Measurements from ENCODE around the gene ANK2. TPM values are rescaled to one million over a fixed set of nuclear protein-coding genes. Genes with fewer than 3 reads are reported as not detected.

Gene ANK2
- total RNA-seq, 2 donors from 2014 or later = 1.1 TPM; not detected in 1

DNA sequence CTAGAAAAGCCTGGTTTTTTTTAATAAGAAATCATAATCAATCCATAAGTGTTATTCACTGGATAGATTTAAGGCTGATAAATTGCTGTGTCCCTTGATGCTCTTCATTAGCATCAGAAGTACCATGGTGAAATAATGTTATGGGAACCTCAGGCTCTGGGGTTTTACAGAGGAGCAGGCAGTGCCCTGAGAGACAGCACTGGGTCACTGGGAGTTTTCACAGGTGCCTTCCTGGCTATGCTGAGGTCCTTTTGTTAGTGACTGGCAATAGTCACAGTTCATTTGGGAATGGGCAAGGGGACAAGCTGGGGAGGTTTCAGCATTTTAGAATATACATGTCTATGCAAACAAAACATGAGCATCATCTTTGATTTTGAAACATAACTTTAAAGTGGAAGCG, 38.6 kb downstream of the ANK2 start:
- H3K4me3 Mint-ChIP-seq = no peak overlapping the region
- ATAC-seq (no peak), DNase-seq (ENCODE audit: low spot score) (no peak)
- no peak overlapping the region for H3K27ac Mint-ChIP-seq
- no peaks in the 10 kb centered on the region for H3K4me1 Mint-ChIP-seq (ENCODE audit: low read depth in 2 of 2)
- no peaks in the 10 kb centered on the region for H3K9me3 Mint-ChIP-seq
- H3K36me3 Mint-ChIP-seq = no peaks in the 10 kb centered on the region
- no peaks in the 10 kb centered on the region for H3K27me3 Mint-ChIP-seq

GRCh38 chr4:113090954-113091353, 41.5 kb downstream of the ANK2 start:
- Mint-ChIP-seq H3K9me3 (no peaks in the 10 kb centered on the region), H3K4me1 (ENCODE audit: low read depth in 2 of 2) (no peaks in the 10 kb centered on the region), H3K36me3 (no peaks in the 10 kb centered on the region), H3K4me3 (no peak overlapping the region), H3K27me3 (no peaks in the 10 kb centered on the region), H3K27ac (no peak overlapping the region)
- DNase-seq (ENCODE audit: low spot score) (no peak), ATAC-seq (no peak)

DNA sequence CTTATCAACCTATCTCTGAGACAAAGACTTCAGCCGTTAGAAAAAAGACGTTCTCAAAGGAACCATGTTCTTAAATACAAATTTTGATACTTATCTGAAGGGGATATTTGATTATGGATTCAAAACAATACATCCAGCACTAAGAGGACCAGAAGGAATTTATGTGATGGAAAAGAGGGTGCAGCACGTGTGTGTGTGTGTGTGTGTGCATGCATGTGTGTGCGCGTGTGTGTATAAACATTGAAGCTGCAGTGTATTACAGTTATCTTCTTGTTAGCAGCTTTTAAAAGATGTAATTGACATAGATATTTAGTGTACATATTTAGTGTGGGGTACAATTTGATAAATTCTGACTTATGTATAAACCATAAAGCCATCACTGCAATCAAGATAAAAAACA, 44.9 kb downstream of the ANK2 start:
- H3K27me3 Mint-ChIP-seq = no peaks in the 10 kb centered on the region
- no peaks in the 10 kb centered on the region for H3K9me3 Mint-ChIP-seq
- ATAC-seq (no peak), DNase-seq (ENCODE audit: low spot score) (no peak)
- H3K4me3 Mint-ChIP-seq = no peak overlapping the region
- H3K36me3 Mint-ChIP-seq = no peaks in the 10 kb centered on the region
- no peaks in the 10 kb centered on the region for H3K4me1 Mint-ChIP-seq (ENCODE audit: low read depth in 2 of 2)
- no peak overlapping the region for H3K27ac Mint-ChIP-seq

DNA sequence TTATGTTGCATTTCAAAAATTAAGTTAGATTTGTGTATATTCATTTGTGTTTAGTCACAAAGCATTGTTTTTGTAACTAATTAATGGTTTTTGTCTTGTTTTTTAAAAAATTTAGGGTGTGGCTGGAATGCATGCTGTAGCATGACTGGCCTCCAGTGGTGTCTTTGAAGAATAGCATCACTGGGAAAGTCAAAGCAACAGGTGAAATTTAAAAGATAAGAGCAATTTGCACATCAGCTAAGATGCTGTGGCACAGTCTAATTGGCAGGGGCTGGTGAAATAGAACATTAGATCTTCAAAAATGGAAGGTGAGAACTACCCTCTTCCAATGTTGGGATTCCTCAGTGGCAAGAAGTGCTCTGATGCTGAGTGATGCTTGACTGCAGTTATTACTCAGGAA, 45.3 kb downstream of the ANK2 start:
- Mint-ChIP-seq H3K9me3 (peaks cover 3% of the 10 kb centered on the region), H3K4me3 (no peak overlapping the region), H3K36me3 (no peaks in the 10 kb centered on the region), H3K27me3 (no peaks in the 10 kb centered on the region), H3K4me1 (ENCODE audit: low read depth in 2 of 2) (no peaks in the 10 kb centered on the region), H3K27ac (no peak overlapping the region)
- ATAC-seq = no peak
- DNase-seq (ENCODE audit: low spot score) = no peak

DNA sequence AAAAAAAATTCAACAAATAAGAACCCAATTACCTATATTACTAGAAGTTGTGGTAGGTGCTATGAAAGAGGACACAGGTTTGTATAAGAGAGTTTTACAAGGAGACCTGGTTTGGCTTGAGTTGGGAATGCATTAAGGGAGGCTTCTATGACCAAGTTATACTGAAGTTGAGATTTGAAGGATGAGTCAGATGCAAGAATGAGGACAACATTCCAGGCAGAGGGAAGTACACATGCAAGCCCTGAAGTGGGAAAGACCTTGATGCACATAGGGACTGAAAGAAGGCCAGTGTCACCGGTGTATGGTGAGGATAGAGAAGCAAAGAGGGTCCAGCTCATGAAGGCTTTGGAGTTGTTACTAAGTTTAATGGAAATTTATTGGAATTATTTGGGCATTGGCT, 52.2 kb downstream of the ANK2 start:
- DNase-seq (ENCODE audit: low spot score) = no peak
- H3K27ac Mint-ChIP-seq = no peak overlapping the region
- H3K36me3 Mint-ChIP-seq = no peaks in the 10 kb centered on the region

DNA sequence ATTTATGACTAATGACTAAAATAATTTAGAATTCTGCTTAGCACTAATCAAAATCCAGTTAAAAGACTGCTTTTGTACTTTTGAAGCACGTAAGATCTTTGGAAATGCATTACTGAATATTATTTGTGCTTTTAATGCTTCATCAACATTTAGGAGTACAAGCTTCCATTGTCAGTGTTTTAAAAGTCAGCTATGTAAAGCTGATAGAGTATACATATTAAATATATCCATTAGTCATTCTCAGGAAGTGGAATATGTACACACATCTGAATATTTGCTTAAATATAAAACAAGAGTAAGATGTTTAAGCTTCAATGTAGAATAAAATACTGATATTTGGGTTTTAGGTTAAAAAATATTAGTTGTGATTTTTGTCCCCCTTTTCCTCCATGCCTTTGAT, 54.1 kb downstream of the ANK2 start:
- no peak overlapping the region for H3K27ac Mint-ChIP-seq
- ATAC-seq = no peak

More for the DNA sequence above, 52.2 kb downstream of the ANK2 start:
- Mint-ChIP-seq H3K9me3 (peaks cover 3% of the 10 kb centered on the region), H3K4me1 (ENCODE audit: low read depth in 2 of 2) (no peaks in the 10 kb centered on the region), H3K27me3 (peaks cover 0 to 8% of the 10 kb centered on the region in 2 donors), H3K4me3 (no peak overlapping the region)
- ATAC-seq = no peak

GRCh38 chr4:113106108-113106507, 56.7 kb downstream of the ANK2 start:
- no peak overlapping the region for H3K4me3 Mint-ChIP-seq
- DNase-seq (ENCODE audit: low spot score) (no peak), ATAC-seq (no peak)
- H3K27ac Mint-ChIP-seq = no peak overlapping the region
- no peaks in the 10 kb centered on the region for H3K36me3 Mint-ChIP-seq
- no peaks in the 10 kb centered on the region for H3K4me1 Mint-ChIP-seq (ENCODE audit: low read depth in 2 of 2)
- H3K27me3 Mint-ChIP-seq = peaks cover 2 to 8% of the 10 kb centered on the region in 2 donors
- H3K9me3 Mint-ChIP-seq = no peaks in the 10 kb centered on the region

More for the DNA sequence above, 54.1 kb downstream of the ANK2 start:
- Mint-ChIP-seq H3K36me3 (no peaks in the 10 kb centered on the region), H3K4me1 (ENCODE audit: low read depth in 2 of 2) (no peaks in the 10 kb centered on the region), H3K27me3 (peaks cover 0 to 8% of the 10 kb centered on the region in 2 donors), H3K9me3 (peaks cover 3% of the 10 kb centered on the region), H3K4me3 (no peak overlapping the region)
- no peak for DNase-seq (ENCODE audit: low spot score)

DNA sequence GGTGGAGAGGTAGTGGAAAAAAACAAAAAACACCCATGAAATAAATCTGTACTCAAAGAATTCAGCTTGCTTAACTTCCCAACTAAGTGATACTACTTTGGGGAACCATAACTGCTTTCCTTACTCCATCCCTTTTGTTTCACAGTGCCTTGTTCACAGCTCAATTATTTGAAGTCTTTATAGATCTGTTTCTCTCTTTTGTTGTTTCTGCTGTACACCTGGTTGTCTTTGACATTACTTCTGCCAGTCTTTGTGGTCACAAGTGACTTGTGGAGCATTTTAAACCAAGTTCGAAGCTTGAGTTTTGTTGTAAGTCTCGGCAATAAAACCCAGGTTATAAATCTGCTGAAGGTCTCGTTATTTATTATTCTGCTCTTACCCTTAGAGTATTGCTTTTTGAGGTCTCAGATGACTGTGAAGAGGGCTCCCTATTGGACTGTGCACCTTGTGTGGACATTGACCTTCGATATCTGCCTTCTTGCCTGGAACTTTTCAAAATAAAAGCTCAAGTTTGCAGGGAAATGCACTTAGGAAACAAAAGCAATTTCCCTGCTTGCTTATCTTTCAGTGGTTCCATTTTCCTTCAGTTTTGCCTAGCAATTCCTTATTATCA, 59.8 kb downstream of the ANK2 start:
- H3K36me3 Mint-ChIP-seq = no peaks in the 10 kb centered on the region
- ATAC-seq (no peak), DNase-seq (ENCODE audit: low spot score) (no peak)
- no peak overlapping the region for H3K27ac Mint-ChIP-seq
- H3K9me3 Mint-ChIP-seq = no peaks in the 10 kb centered on the region
- H3K27me3 Mint-ChIP-seq = peaks cover 0 to 2% of the 10 kb centered on the region in 2 donors
- H3K4me1 Mint-ChIP-seq (ENCODE audit: low read depth in 2 of 2) = no peaks in the 10 kb centered on the region
- no peak overlapping the region for H3K4me3 Mint-ChIP-seq

GRCh38 chr4:113112338-113112978, 63.0 kb downstream of the ANK2 start:
- ATAC-seq = no peak
- Mint-ChIP-seq H3K9me3 (no peaks in the 10 kb centered on the region), H3K36me3 (no peaks in the 10 kb centered on the region), H3K4me3 (no peak overlapping the region), H3K27me3 (peaks cover 0 to 2% of the 10 kb centered on the region in 2 donors), H3K4me1 (ENCODE audit: low read depth in 2 of 2) (no peaks in the 10 kb centered on the region), H3K27ac (no peak overlapping the region)
- DNase-seq (ENCODE audit: low spot score) = no peak

DNA sequence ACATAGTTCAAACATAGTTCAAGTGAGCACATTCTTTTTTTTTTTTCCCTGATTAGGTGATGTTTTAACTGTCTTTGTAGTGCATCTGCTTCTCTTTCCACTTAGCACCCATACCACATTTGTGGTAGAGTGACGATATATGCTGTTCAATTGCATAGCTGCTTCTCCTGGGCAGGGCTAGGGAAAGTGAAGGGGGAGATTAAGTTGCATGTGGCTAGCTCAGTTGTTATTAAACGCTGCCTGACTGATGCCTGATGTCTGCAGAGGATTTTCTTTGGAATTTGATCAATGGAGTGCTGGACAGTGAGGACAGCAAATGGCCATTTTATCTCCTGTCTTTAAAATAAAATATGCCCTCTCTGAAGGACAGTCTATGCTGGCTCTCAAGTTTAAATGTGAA, 63.7 kb downstream of the ANK2 start:
- DNase-seq (ENCODE audit: low spot score) = no peak
- no peak for ATAC-seq
- no peaks in the 10 kb centered on the region for H3K36me3 Mint-ChIP-seq

DNA sequence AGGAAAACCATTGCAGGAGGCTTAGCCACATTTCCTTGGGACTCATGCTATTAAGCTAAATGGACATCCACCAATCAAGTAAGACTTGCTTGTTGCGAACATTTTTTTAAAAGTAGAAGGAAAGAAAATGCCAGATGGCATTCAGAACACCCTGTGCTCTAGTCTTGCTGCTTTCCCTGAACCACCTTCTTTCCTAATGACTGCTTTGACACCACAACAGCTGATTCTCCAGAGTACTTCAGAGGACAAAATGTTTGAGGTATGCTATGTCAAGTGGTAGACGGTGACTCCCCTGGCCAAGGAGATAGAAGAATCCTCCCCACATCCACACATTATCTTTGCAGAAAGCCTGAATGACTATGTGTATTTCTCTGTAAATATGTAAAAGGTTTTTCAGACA, 65.4 kb downstream of the ANK2 start:
- no peak for ATAC-seq
- no peak overlapping the region for H3K4me3 Mint-ChIP-seq
- no peak for DNase-seq (ENCODE audit: low spot score)
- no peaks in the 10 kb centered on the region for H3K4me1 Mint-ChIP-seq (ENCODE audit: low read depth in 2 of 2)
- H3K27me3 Mint-ChIP-seq = peaks cover 0 to 2% of the 10 kb centered on the region in 2 donors
- no peak overlapping the region for H3K27ac Mint-ChIP-seq
- no peaks in the 10 kb centered on the region for H3K36me3 Mint-ChIP-seq
- H3K9me3 Mint-ChIP-seq = no peaks in the 10 kb centered on the region

More for the DNA sequence above, 63.7 kb downstream of the ANK2 start:
- Mint-ChIP-seq H3K4me3 (no peak overlapping the region), H3K27me3 (peaks cover 0 to 2% of the 10 kb centered on the region in 2 donors), H3K4me1 (ENCODE audit: low read depth in 2 of 2) (no peaks in the 10 kb centered on the region), H3K9me3 (no peaks in the 10 kb centered on the region), H3K27ac (no peak overlapping the region)

GRCh38 chr4:113116414-113117357, 67.2 kb downstream of the ANK2 start:
- no peaks in the 10 kb centered on the region for H3K9me3 Mint-ChIP-seq
- no peaks in the 10 kb centered on the region for H3K36me3 Mint-ChIP-seq
- no peak overlapping the region for H3K4me3 Mint-ChIP-seq
- H3K4me1 Mint-ChIP-seq (ENCODE audit: low read depth in 2 of 2) = no peaks in the 10 kb centered on the region
- no peak for DNase-seq (ENCODE audit: low spot score)
- H3K27ac Mint-ChIP-seq = no peak overlapping the region
- no peaks in the 10 kb centered on the region for H3K27me3 Mint-ChIP-seq
- no peak for ATAC-seq

DNA sequence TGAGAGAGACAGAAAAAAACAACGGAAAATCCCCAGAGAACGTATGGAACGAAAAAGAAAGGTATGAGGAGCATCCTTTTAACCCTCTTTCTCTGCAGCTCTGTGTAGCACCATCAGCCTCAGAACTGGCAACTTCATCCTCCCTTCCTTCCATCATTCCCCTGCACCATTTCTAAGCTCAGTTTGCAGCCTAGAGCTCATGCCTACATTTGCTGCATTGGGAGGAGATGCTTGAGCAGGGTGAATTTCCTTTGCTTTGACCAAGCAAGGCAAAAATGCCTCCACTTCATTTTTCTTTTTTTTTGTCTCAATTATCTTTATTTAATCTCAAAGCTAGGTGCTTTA, 67.9 kb downstream of the ANK2 start:
- Mint-ChIP-seq H3K27ac (no peak overlapping the region), H3K4me3 (no peak overlapping the region), H3K36me3 (no peaks in the 10 kb centered on the region), H3K27me3 (peaks cover 0 to 3% of the 10 kb centered on the region in 2 donors), H3K4me1 (ENCODE audit: low read depth in 2 of 2) (no peaks in the 10 kb centered on the region), H3K9me3 (no peaks in the 10 kb centered on the region)
- ATAC-seq (no peak), DNase-seq (ENCODE audit: low spot score) (no peak)

GRCh38 chr4:113122066-113122465, 72.6 kb downstream of the ANK2 start:
- Mint-ChIP-seq H3K4me1 (ENCODE audit: low read depth in 2 of 2) (no peaks in the 10 kb centered on the region), H3K36me3 (no peaks in the 10 kb centered on the region), H3K27ac (no peak overlapping the region), H3K4me3 (no peak overlapping the region), H3K9me3 (no peaks in the 10 kb centered on the region), H3K27me3 (peaks cover 0 to 3% of the 10 kb centered on the region in 2 donors)
- ATAC-seq (no peak), DNase-seq (ENCODE audit: low spot score) (no peak)
